Prostate gland (tissue), 2 donors: Measurements from ENCODE around the gene FBXO3. TPM values are rescaled to one million over a fixed set of nuclear protein-coding genes. Genes with fewer than 3 reads are reported as not detected.

ENCODE experiments used
- DNase-seq: peaks from one replicate; pipeline ENCODE4 v3.0.0-alpha.2; 2019; ENCODE audit warnings: low spot score
- H3K27ac ChIP-seq, 2 donors: fragments of 200-600 bp; sonication (generic); 2 replicates each; pipeline ENCODE4 v1.5.1; 2017 to 2019
- H3K27me3 ChIP-seq: fragments of 200-600 bp; sonication (generic); replicated peaks from 2 replicates; pipeline ENCODE4 v1.5.1; 2019; ENCODE audit not compliant: insufficient read depth
- H3K36me3 ChIP-seq, 2 donors: fragments of 200-600 bp; sonication (generic); 1 replicate in 1 of 2; 2 replicates in 1 of 2; pipeline versions ENCODE4 v1.5.1 to v1.8.1; 2017 to 2019
- H3K4me1 ChIP-seq: fragments of 200-600 bp; sonication (generic); replicated peaks from 2 replicates; pipeline ENCODE4 v1.5.1; 2019
- H3K4me3 ChIP-seq, 2 donors: fragments of 200-600 bp; sonication (generic); 2 replicates each; pipeline ENCODE4 v1.5.1; 2017 to 2019
- H3K9me3 ChIP-seq: fragments of 200-600 bp; sonication (generic); 2 replicates; pipeline ENCODE4 v1.5.1; 2017
- CTCF ChIP-seq, 4 experiments: fragments of 200-600 bp in 2 of 4; fragments of 450-650 bp in 2 of 4; sonication (generic) in 2 of 4; IDR thresholded peaks; 1 replicate in 3 of 4; 2 replicates in 1 of 4; pipeline ENCODE4 v1.5.1; 2016 to 2019; ENCODE audit warnings: antibody characterized with exemption in 4 of 4, mild to moderate bottlenecking in 2 of 4, moderate library complexity in 2 of 4
- POLR2A ChIP-seq: fragments of 450-650 bp; IDR thresholded peaks from one replicate; pipeline ENCODE4 v1.6.1; 2016; ENCODE audit warnings: antibody characterized with exemption, mild to moderate bottlenecking
- POLR2AphosphoS5 ChIP-seq: sonication (generic); formaldehyde crosslinking; IDR thresholded peaks from one replicate; pipeline ENCODE4 v1.6.1; 2017; ENCODE audit warnings: antibody characterized with exemption
- WGBS: methylation state at CpG from one replicate; pipeline ENCODE4 v1.1.5; 2018; 5-methylcytosine and 5-hydroxymethylcytosine counted together
- intact Hi-C: fragments of 100-400 bp; cut with DNase I; formaldehyde crosslinking; loops from one replicate; pipeline ENCODE4 v1.14.2; 2022
- total RNA-seq, 2 donors: library from RNA; depleted of rRNA; stranded (reverse); fragments of >200 nt; gene quantifications; one replicate each; pipeline ENCODE4 v1.1.0, GENCODE V29; 2016

Gene FBXO3
- total RNA-seq, 2 donors from 2014 or later = 24.5 to 45.0 TPM

DNA sequence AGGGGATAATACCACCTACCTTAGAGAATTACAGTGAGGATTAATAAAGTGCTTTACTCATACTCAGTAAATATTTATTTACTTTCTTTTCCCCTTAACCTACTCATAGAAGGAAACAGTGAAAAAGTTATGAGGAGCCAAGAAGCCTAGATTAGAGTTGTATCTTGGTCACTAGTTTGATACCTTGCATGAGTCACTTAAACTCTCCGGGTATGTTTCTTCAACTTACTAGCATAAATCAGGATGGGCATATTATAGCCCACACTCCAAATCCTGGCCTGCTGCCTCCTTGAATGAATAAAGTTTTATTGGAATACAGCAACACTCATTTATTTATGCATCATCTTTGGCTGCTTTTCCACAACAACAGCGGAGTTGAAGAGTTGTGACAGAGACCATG, 8.2 kb downstream of the FBXO3 start:
- Histone ChIP-seq H3K27me3 (no peaks in the 10 kb centered on the region), H3K4me3 (no peak overlapping the region), H3K36me3 (no peaks in the 10 kb centered on the region), H3K27ac (no peak overlapping the region), H3K9me3 (no peaks in the 10 kb centered on the region), H3K4me1 (no peaks in the 10 kb centered on the region)
- no peak for TF ChIP-seq POLR2A
- TF ChIP-seq POLR2AphosphoS5 = no peak
- no peak for TF ChIP-seq CTCF (IDR thresholded peaks at IDR 0.05)
- DNase-seq = no peak
- intact Hi-C loops = no loop called here
- 80% methylated on average over 2 of the region's 2 CpGs for WGBS

DNA sequence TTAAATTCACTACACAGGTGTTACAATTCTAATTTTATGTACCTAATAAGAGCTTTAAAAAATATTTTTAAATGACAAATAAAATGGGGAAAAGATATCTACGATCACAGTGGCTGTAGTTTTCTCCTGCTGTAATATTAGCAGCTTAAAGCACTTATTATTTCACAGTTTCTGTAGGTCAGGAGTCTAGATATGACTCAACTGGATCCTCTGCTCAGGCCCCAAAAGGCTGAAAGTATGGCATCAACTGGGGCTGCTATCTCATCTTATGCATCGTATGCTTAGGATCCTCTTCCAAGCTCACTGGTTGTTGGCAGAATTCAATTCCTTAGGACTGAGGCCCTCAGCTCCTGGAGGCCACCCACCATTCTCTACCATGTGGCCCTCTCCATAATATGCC, 12.8 kb downstream of the FBXO3 start:
- TF ChIP-seq POLR2A (no peak), CTCF (IDR thresholded peaks at IDR 0.05) (no peak), POLR2AphosphoS5 (no peak)
- Histone ChIP-seq H3K9me3 (no peaks in the 10 kb centered on the region), H3K27ac (no peak overlapping the region), H3K36me3 (no peaks in the 10 kb centered on the region), H3K4me3 (no peak overlapping the region), H3K4me1 (no peaks in the 10 kb centered on the region), H3K27me3 (no peaks in the 10 kb centered on the region)
- WGBS = 89% methylated on average over 2 of the region's 2 CpGs
- no peak for DNase-seq
- intact Hi-C loops = no loop called here

DNA sequence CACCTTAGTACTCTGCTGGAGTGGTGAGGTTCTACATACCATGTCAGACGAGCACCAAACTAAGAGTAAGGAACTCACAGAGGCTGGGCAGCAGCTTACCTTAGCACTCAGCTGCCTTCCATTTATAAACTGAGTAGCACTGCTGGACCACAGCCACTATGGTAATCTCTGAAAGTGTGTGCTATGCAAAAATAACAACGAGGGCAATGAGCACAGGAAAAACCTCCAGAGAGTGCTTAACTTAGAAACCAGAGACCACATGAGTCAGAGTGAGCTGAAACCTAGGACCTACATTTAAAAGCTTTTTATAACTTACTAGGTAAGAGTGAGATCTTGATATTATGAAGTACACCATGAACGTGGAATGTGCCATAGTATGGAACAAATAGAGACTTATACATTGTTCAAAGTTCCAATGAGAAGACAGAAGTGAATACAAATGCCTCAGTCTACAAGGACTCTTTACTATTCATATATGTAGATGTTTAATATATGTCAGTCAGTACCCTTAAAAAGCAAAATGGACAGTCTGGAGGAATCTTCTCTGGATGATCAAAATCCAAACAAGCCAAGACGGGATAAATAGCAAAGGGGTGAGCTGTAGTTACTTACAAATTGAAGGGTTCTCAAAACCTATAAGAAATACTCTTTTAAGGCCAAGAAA, 20.9 kb downstream of the FBXO3 start:
- Histone ChIP-seq H3K9me3 (no peaks in the 10 kb centered on the region), H3K4me3 (no peak overlapping the region), H3K36me3 (no peaks in the 10 kb centered on the region), H3K27me3 (no peaks in the 10 kb centered on the region), H3K4me1 (no peaks in the 10 kb centered on the region), H3K27ac (no peak overlapping the region)
- DNase-seq = no peak
- TF ChIP-seq POLR2AphosphoS5 = no peak
- TF ChIP-seq POLR2A = no peak
- TF ChIP-seq CTCF (IDR thresholded peaks at IDR 0.05) = no peak
- WGBS = 62% methylated on average over 4 of the region's 4 CpGs
- intact Hi-C loops = no loop called here

DNA sequence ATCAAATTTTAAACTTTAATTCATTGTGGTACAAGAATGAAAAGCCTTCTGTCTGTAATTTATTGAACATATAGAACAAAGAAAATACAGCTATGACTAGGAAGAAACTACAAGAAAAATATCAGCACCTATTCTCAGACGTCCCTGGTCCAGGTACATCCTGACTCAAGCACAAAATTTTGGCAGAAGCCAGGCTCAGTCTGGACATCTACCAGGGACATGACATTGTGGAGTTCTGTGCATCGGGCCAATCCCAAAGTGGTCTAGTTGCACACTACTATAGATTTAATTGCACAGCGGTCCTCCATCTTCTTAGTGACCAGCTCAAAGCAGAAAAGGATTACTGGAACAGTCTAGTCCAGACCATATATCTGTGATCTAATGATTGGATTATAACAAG, 22.4 kb downstream of the FBXO3 start:
- TF ChIP-seq POLR2A (no peak), POLR2AphosphoS5 (no peak), CTCF (IDR thresholded peaks at IDR 0.05) (no peak)
- no peaks in the 10 kb centered on the region for H3K36me3 ChIP-seq
- 71% methylated on average over 3 of the region's 3 CpGs for WGBS

GRCh38 chr11:33747979-33748378, 26.3 kb downstream of the FBXO3 start:
- intact Hi-C loops = no loop called here
- no peaks in the 10 kb centered on the region for H3K36me3 ChIP-seq

More for the DNA sequence above, 22.4 kb downstream of the FBXO3 start:
- Histone ChIP-seq H3K27ac (no peak overlapping the region), H3K27me3 (no peaks in the 10 kb centered on the region), H3K4me3 (no peak overlapping the region), H3K9me3 (no peaks in the 10 kb centered on the region), H3K4me1 (no peaks in the 10 kb centered on the region)
- DNase-seq = no peak
- intact Hi-C loops = no loop called here

More at GRCh38 chr11:33747979-33748378, 26.3 kb downstream of the FBXO3 start:
- TF ChIP-seq CTCF (IDR thresholded peaks at IDR 0.05) = no peak
- TF ChIP-seq POLR2A = no peak
- no peak for TF ChIP-seq POLR2AphosphoS5
- no peak for DNase-seq
- H3K27me3 ChIP-seq = no peaks in the 10 kb centered on the region
- WGBS = 12% methylated on average over 2 of the region's 2 CpGs
- H3K27ac ChIP-seq = no peak overlapping the region
- no peak overlapping the region for H3K4me3 ChIP-seq
- no peaks in the 10 kb centered on the region for H3K9me3 ChIP-seq
- no peaks in the 10 kb centered on the region for H3K4me1 ChIP-seq
